H9 (cell line): ENCODE results near the gene IL3RA. TPM values are rescaled to one million over a fixed set of nuclear protein-coding genes. Genes with fewer than 3 reads are reported as not detected.

Experiments
- DNase-seq: peaks from one replicate; pipeline ENCODE4 v3.0.0-alpha.2; 2017
- H2AFZ ChIP-seq: one replicate; pipeline ENCODE4 v1.6.1; 2013; ENCODE audit warnings: mild to moderate bottlenecking, low read length, control low read depth, moderate library complexity
- H2AK5ac ChIP-seq: 2 replicates; pipeline ENCODE4 v1.6.1; 2013; ENCODE audit warnings: low read length, control low read depth, mixed read lengths; ENCODE audit not compliant: insufficient read length
- H2BK120ac ChIP-seq: one replicate; pipeline ENCODE4 v1.6.1; 2013; ENCODE audit warnings: low read depth, mild to moderate bottlenecking, low read length, control low read depth, inconsistent platforms; ENCODE audit not compliant: poor library complexity, severe bottlenecking
- H2BK12ac ChIP-seq: 2 replicates; pipeline ENCODE4 v1.6.1; 2013; ENCODE audit warnings: low read length, control low read depth, mixed read lengths, low read depth; ENCODE audit not compliant: insufficient read length
- H2BK15ac ChIP-seq: 2 replicates; pipeline ENCODE4 v1.6.1; 2013; ENCODE audit warnings: low read depth, low read length, control low read depth
- H2BK20ac ChIP-seq: one replicate; pipeline ENCODE4 v1.6.1; 2013; ENCODE audit warnings: low read depth, mild to moderate bottlenecking, low read length, control low read depth, inconsistent platforms; ENCODE audit not compliant: poor library complexity, severe bottlenecking
- H2BK5ac ChIP-seq: 2 replicates; pipeline ENCODE4 v1.6.1; 2013; ENCODE audit warnings: low read length, control low read depth, mixed read lengths; ENCODE audit not compliant: insufficient read length
- H3K14ac ChIP-seq: 2 replicates; pipeline ENCODE4 v1.6.1; 2013; ENCODE audit warnings: low read length, control low read depth; ENCODE audit not compliant: insufficient read depth
- H3K18ac ChIP-seq: 2 replicates; pipeline ENCODE4 v1.6.1; 2013; ENCODE audit warnings: low read depth, mild to moderate bottlenecking, mixed read lengths, low read length, control low read depth; ENCODE audit not compliant: insufficient read length
- H3K23ac ChIP-seq: 2 replicates; pipeline ENCODE4 v1.6.1; 2013; ENCODE audit warnings: low read length, control low read depth, mixed read lengths, low read depth; ENCODE audit not compliant: insufficient read length
- H3K23me2 ChIP-seq: 2 replicates; pipeline ENCODE4 v1.6.1; 2013; ENCODE audit warnings: low read depth, mild to moderate bottlenecking, mixed read lengths, low read length, control low read depth; ENCODE audit not compliant: insufficient read length, poor library complexity, severe bottlenecking
- H3K27ac ChIP-seq: 2 replicates; pipeline ENCODE4 v1.5.1; 2013; ENCODE audit warnings: low read length, control low read depth, mixed read lengths, low read depth; ENCODE audit not compliant: insufficient read length
- H3K27me3 ChIP-seq: 2 replicates; pipeline ENCODE4 v1.6.1; 2013; ENCODE audit warnings: low read length, control low read depth, inconsistent platforms; ENCODE audit not compliant: insufficient read depth
- H3K4ac ChIP-seq: 2 replicates; pipeline ENCODE4 v1.6.1; 2013; ENCODE audit warnings: low read depth, mild to moderate bottlenecking, control low read depth, inconsistent platforms, low read length, moderate library complexity
- H3K4me1 ChIP-seq: 2 replicates; pipeline ENCODE4 v1.6.1; 2013; ENCODE audit warnings: low read length, control low read depth, inconsistent platforms; ENCODE audit not compliant: insufficient read depth
- H3K4me2 ChIP-seq: 2 replicates; pipeline ENCODE4 v1.6.1; 2013; ENCODE audit warnings: low read length, control low read depth, mixed read lengths; ENCODE audit not compliant: insufficient read length, insufficient read depth
- H3K56ac ChIP-seq: 2 replicates; pipeline ENCODE4 v1.6.1; 2013; ENCODE audit warnings: low read depth, mild to moderate bottlenecking, mixed read lengths, low read length, control low read depth; ENCODE audit not compliant: insufficient read length
- H3K79me1 ChIP-seq: 2 replicates; pipeline ENCODE4 v1.6.1; 2013; ENCODE audit warnings: low read depth, mild to moderate bottlenecking, moderate library complexity, low read length, control low read depth, inconsistent platforms; ENCODE audit not compliant: insufficient read depth, poor library complexity, severe bottlenecking
- H3K79me2 ChIP-seq: 2 replicates; pipeline ENCODE4 v1.6.1; 2013; ENCODE audit warnings: low read length, control low read depth, inconsistent platforms; ENCODE audit not compliant: insufficient read depth
- H3K9ac ChIP-seq: 2 replicates; pipeline ENCODE4 v1.6.1; 2013; ENCODE audit warnings: low read length, control low read depth, mixed read lengths; ENCODE audit not compliant: insufficient read length; ENCODE audit errors: extremely low read depth
- H3K9me3 ChIP-seq: one replicate; pipeline ENCODE4 v1.6.1; 2013; ENCODE audit warnings: low read depth, low read length, inconsistent platforms; ENCODE audit not compliant: control insufficient read depth
- H3T11ph ChIP-seq: one replicate; pipeline ENCODE4 v1.6.1; 2013; ENCODE audit warnings: mild to moderate bottlenecking, low read length, control low read depth, inconsistent platforms
- H4K20me1 ChIP-seq: one replicate; pipeline ENCODE4 v1.6.1; 2013; ENCODE audit not compliant: control insufficient read depth, insufficient read length, insufficient read depth
- H4K5ac ChIP-seq: 2 replicates; pipeline ENCODE4 v1.6.1; 2013; ENCODE audit warnings: low read depth, mild to moderate bottlenecking, mixed read lengths, low read length, control low read depth; ENCODE audit not compliant: insufficient read length
- H4K8ac ChIP-seq: replicated peaks from 2 replicates; pipeline ENCODE4 v1.6.1; 2013; ENCODE audit warnings: low read length, control low read depth, mixed read lengths, low read depth; ENCODE audit not compliant: insufficient read length
- H4K91ac ChIP-seq: 2 replicates; pipeline ENCODE4 v1.6.1; 2013; ENCODE audit warnings: low read depth, mild to moderate bottlenecking, moderate library complexity, mixed read lengths, low read length, control low read depth; ENCODE audit not compliant: insufficient read length
- H3K27ac Mint-ChIP-seq, 3 experiments: 2 replicates in 2 of 3; 3 replicates in 1 of 3; pipeline ENCODE4 v1.8.0; 2020 to 2021; ENCODE audit warnings: mixed read lengths in 3 of 3, mild to moderate bottlenecking in 1 of 3, moderate library complexity in 1 of 3
- H3K27me3 Mint-ChIP-seq: 2 replicates; pipeline ENCODE4 v1.8.0; 2021; ENCODE audit warnings: low read depth, mild to moderate bottlenecking, moderate library complexity, mixed read lengths
- H3K36me3 Mint-ChIP-seq, 3 experiments: 2 replicates in 2 of 3; 3 replicates in 1 of 3; pipeline ENCODE4 v1.8.0; 2020 to 2021; ENCODE audit warnings: low read depth in 3 of 3, mixed read lengths in 3 of 3; ENCODE audit not compliant: insufficient read depth in 1 of 3
- H3K4me1 Mint-ChIP-seq, 2 experiments: 2 replicates each; pipeline ENCODE4 v1.8.0; 2020; ENCODE audit warnings: mixed read lengths in 2 of 2
- H3K4me3 Mint-ChIP-seq, 2 experiments: 2 replicates in 1 of 2; 3 replicates in 1 of 2; pipeline ENCODE4 v1.8.0; 2020 to 2021; ENCODE audit warnings: mild to moderate bottlenecking in 2 of 2, mixed read lengths in 2 of 2, moderate library complexity in 1 of 2
- H3K9me3 Mint-ChIP-seq, 2 experiments: 2 replicates in 1 of 2; 3 replicates in 1 of 2; pipeline ENCODE4 v1.8.0; 2020; ENCODE audit warnings: mild to moderate bottlenecking in 2 of 2, mixed read lengths in 2 of 2, moderate library complexity in 1 of 2
- CTCF ChIP-seq: fragments of 200-600 bp; sonication (generic); conservative IDR thresholded peaks from 3 replicates; pipeline ENCODE4 v1.8.0; 2021; ENCODE audit warnings: antibody characterized with exemption, mild to moderate bottlenecking
- WGBS: extraction: QIAGEN DNeasy Blood & Tissue Kit; methylation state at CpG from one replicate; pipeline ENCODE4 v1.1.7; 2013; ENCODE audit warnings: missing lambda C conversion rate, low lambda C conversion rate, mixed read lengths; ENCODE audit not compliant: insufficient read length; ENCODE audit errors: extremely low coverage; 5-methylcytosine and 5-hydroxymethylcytosine counted together
- total RNA-seq: library from RNA; stranded (reverse); gene quantifications from 2 replicates; pipeline ENCODE4 v1.2.1, GENCODE V29; 2021

The IL3RA gene
- total RNA-seq, 1 experiment from 2014 or later, result 0.24 TPM

- Histone ChIP-seq H2BK5ac (no peak overlapping the region), H4K20me1 (no peaks in the 10 kb centered on the region), H4K8ac (no peak overlapping the region), H2BK120ac (no peak overlapping the region), H3K4me1 (no peaks in the 10 kb centered on the region), H2AFZ (no peak overlapping the region), H3K18ac (no peak overlapping the region), H3K27me3 (no peaks in the 10 kb centered on the region), H3K23ac (no peak overlapping the region), H2AK5ac (no peak overlapping the region), H3K79me1 (no peaks in the 10 kb centered on the region), H3K14ac (no peak overlapping the region), H2BK15ac (no peak overlapping the region), H3K9me3 (no peaks in the 10 kb centered on the region), H3K9ac (no peak overlapping the region), H3T11ph (no peak overlapping the region), H3K56ac (no peak overlapping the region), H3K4ac (no peak overlapping the region), H3K23me2 (no peaks in the 10 kb centered on the region), H4K5ac (no peak overlapping the region), H3K79me2 (no peaks in the 10 kb centered on the region), H4K91ac (no peak overlapping the region), H2BK12ac (no peak overlapping the region), H3K4me2 (no peak overlapping the region), H2BK20ac (no peak overlapping the region), H3K27ac (no peak overlapping the region)
- no CpG with 5 or more reads among the region's 12 CpGs for WGBS
- Mint-ChIP-seq H3K27me3 (peaks cover 2% of the 10 kb centered on the region; the same call in 1 of the 2 replicates), H3K4me1 (peaks cover 1 to 15% of the 10 kb centered on the region in 2 experiments), H3K9me3 (peaks cover 2 to 4% of the 10 kb centered on the region in 2 experiments; a peak in 2 of 5 replicates), H3K36me3 (peaks cover 18 to 40% (median 34%) of the 10 kb centered on the region in 3 experiments; a peak in 6 of 7 replicates), H3K27ac (no peak overlapping the region), H3K4me3 (no peak overlapping the region)
- DNase-seq, result no peak
- no peak for TF ChIP-seq CTCF
Measured at GRCh38 chrX:1361275-1361674, 24.7 kb downstream of the IL3RA start.
